NB4 (cell line): ENCODE results near the gene SNU13.

ENCODE experiments used
- TF ChIP-seq, protein P1 (sequence below): IDR thresholded peaks from one replicate; pipeline ENCODE4 v1.5.1; 2012; ENCODE audit warnings: low read depth, low read length
- TF ChIP-seq, protein P2 (sequence below): IDR thresholded peaks from 2 replicates; pipeline ENCODE4 v1.6.1; 2011; ENCODE audit warnings: low read depth, low read length

GRCh38 chr22:41695211-41695610 lies 6.5 kb upstream of the SNU13 start:
- TF ChIP-seq, protein P1, sequence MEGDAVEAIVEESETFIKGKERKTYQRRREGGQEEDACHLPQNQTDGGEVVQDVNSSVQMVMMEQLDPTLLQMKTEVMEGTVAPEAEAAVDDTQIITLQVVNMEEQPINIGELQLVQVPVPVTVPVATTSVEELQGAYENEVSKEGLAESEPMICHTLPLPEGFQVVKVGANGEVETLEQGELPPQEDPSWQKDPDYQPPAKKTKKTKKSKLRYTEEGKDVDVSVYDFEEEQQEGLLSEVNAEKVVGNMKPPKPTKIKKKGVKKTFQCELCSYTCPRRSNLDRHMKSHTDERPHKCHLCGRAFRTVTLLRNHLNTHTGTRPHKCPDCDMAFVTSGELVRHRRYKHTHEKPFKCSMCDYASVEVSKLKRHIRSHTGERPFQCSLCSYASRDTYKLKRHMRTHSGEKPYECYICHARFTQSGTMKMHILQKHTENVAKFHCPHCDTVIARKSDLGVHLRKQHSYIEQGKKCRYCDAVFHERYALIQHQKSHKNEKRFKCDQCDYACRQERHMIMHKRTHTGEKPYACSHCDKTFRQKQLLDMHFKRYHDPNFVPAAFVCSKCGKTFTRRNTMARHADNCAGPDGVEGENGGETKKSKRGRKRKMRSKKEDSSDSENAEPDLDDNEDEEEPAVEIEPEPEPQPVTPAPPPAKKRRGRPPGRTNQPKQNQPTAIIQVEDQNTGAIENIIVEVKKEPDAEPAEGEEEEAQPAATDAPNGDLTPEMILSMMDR = no peak
- TF ChIP-seq, protein P2, sequence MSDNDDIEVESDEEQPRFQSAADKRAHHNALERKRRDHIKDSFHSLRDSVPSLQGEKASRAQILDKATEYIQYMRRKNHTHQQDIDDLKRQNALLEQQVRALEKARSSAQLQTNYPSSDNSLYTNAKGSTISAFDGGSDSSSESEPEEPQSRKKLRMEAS = no peak
